Measurements from ENCODE around the gene MDM2.

GRCh38 chr12:68765696-68766095 is 42.3 kb upstream of the MDM2 start:
- TF ChIP-seq CTCF (CRISPR knock-in tag; IDR thresholded peaks at IDR 0.05) (no peak), POLR2AphosphoS5 (IDR thresholded peaks at IDR 0.05; ENCODE audit: low read depth, low read length) (no peak), POLR2A (IDR thresholded peaks at IDR 0.05; ENCODE audit: insufficient read depth in 1 of 2, low read depth in 2 of 2, low read length in 2 of 2) (no peak)

Data from HepG2 (cell line).